SK-N-DZ (cell line): ENCODE data around the gene STAM.
A peak's percentile ranks its signal among the peaks of the same experiment; 100 is the strongest.

Experiments
- DNase-seq: peaks from one replicate; pipeline ENCODE4 v3.0.0-alpha.2; 2015; ENCODE audit warnings: low spot score

The STAM gene

DNA sequence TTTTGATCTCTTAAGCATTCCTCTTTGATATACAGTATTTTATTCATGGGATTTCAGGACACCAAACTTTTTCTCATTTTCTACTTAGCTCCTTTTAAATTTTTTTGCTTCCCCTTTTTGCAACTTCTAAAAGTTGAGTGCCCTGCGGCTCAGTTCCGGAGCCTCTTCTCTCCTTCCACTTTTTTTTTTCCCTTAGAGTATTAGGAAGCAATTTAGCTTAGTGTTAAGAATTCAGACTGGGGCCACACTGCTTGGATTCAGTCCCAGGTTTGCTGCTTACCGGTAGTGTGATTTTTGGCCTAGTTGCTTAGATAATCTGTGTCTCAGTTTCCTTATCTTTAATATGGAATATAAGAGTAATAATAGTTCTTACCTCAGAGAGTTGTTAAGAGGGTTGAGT is 3.4 kb downstream of the STAM start:
- DNase-seq: no peak

GRCh38 chr10:17648243-17649035 is 4.5 kb downstream of the STAM start:
- DNase-seq: no peak

DNA sequence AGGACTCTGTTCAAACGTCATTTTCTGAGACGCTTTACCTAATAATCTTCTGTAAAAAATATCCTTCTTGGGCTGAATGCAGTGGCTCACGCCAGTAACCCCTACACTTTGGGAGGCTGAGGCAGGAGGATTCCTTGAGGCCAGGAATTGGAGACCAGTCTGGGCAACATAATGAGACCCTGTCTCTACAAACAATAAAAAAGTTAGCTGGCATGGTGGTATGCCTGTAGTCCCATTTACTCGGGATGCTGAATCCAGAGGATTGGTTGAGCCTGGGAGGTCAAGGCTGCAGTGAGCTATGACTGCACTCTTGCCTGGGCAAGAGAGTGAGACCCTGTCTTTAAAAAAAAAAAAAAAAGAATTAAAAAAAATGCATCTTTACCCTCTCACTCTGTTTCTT is 5.1 kb downstream of the STAM start:
- DNase-seq: no peak

DNA sequence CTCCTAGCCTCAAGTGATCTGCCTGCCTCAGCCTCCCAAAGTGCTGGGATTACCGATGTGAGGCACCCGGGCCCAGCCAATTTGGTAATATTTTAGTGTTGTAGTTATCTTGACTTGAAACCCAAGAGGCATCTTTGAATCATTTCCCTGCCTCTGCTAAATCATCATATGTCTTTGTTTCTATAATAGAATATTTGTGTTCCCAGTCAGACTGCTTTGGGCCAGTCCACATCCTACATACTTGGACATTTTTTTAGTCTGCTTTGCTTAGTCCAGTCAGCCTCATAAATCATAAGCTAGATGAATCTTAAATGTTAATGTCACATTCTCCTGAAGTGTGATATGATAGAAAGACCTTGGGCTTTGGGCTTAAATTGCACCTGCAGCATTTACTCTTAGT is 5.9 kb downstream of the STAM start:
- no peak for DNase-seq

- DNase-seq: no peak
Observed at GRCh38 chr10:17650416-17650815, 6.5 kb downstream of the STAM start.

- no peak for DNase-seq
Observed at GRCh38 chr10:17651896-17652295, 7.9 kb downstream of the STAM start.

DNA sequence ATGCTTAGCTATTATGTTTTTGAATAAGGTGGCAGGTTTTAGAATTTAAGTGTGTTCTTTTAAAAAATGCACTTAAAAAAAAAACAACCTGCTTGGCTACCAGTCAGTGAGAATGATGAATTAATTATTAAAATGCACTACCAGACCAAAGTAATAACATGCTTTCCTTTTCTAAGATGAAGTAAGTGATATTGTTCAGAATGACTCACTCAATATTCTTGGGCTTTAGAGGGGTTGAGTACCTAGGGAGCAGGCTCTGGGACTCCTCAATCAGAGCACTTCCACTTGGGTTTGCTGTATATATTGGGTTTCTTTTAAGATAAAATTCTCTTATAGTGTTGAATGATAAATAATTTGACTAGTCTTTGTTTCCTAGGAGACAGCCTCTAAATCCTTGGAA is 8.6 kb downstream of the STAM start:
- DNase-seq: no peak

DNA sequence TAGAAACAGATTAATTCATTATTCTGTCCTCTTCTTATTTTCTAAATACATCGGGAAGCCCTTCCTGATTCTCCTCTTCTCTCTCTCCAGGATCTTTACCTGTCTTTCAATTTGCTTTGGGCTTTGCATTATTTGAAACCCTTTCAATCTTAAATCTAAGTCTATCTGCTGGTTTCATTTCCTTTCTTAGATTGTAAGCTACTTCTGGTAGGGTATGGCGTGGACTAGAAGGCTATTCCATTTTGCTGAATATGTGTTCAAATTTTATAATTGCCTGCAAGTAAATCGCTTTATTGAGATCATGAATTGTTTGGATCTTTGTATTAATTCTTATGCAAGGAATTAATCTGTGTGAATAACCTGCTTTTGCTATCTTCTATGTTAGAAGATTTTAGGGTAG is 11.1 kb downstream of the STAM start:
- no peak for DNase-seq

GRCh38 chr10:17655567-17656146 is 11.7 kb downstream of the STAM start:
- DNase-seq: peak; percentile 4

DNA sequence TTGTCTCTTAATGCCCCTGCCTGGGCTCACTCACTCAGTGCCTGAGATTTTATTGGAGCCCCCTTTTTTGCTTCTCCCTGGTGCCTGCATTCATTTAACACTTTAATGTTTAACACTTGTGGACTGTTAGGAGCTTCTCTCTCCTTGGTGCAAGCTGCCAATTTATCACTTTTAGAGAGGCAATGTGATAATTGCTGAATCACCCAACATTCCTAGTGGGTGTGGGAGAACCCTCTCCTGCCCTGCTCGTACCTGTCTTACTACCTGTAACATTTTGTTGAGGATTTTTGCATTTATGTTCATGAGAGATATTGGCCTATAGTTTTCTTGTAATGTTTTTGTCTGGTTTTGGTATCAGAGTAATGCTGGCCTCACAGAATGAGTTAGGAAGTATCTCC is 13.2 kb downstream of the STAM start:
- no peak for DNase-seq

DNA sequence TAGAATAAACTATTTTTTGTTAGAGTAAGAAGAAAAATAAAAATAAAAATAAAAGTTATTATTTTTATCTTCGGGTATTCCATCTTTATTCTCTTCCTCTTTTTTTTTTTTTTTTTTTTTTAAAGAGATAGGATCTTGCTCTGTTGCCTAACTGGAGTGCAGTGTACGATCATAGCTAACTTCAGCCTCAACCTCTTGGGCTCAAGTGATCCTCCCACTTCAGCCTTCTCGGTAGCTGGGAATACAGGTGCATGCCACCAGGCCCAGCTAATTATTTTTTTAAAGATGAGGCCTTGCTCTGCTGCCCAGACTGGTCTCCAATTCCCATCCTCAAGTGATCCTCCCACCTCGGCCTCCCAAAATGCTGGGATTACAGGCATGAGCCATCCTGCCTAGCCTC is 15.4 kb downstream of the STAM start:
- no peak for DNase-seq

- no peak for DNase-seq
Observed at GRCh38 chr10:17660921-17661320, 17.0 kb downstream of the STAM start.

- no peak for DNase-seq
Observed at GRCh38 chr10:17661510-17661909, 17.6 kb downstream of the STAM start.

GRCh38 chr10:17662193-17663138 is 18.5 kb downstream of the STAM start:
- no peak for DNase-seq

- no peak for DNase-seq
Observed at GRCh38 chr10:17663450-17663849, 19.5 kb downstream of the STAM start.

DNA sequence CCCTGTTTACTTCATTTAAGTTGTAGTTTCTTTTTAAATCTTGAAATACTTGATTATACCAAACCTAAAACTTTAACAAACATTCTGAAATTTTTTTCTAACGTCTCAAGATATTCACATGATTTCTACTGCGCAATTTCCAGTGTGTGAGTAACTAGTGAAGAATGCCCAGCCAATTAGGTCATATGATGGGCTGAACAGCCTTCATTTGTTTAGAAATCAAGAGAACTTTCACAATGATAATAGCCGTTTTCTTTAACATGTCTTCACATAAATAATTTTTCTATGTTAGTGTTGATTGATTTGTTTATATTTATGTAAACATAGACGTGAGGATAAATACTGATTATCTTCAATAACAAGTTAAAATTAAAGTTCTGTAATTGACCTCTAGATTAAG is 21.8 kb downstream of the STAM start:
- DNase-seq: no peak

DNA sequence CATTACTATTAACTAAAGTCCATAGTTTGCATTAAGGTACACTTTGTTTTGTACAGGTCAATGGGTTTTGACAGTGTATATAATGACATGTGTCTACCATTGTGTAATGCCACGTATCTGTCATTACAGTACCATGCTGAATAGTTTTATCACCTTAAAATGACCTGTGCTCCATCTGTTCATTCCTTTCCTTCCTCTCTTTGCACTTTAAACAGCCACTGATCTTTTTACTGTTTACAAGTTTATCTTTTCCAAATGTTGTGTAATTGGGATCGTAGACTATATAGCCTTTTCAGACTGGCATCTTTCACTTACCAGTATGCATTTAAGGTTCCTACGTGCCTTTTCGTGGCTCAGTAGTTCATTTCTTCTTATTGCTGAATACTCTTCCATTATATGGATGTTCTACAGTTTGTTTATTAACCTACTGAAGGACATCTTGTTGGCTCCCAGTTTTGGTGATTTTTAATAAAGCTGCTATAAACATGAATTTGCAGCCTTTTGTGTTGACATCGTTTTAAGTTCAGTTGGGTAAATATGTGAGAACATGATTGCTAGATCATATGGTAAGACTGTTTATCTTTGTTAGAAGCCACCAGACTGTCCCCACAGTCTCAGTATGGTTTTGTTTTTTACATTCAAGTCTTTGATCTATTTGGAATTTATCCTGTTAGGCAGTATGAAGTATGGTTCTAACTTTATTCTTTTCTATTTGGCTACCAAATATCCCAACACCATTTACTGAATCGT is 24.7 kb downstream of the STAM start:
- DNase-seq: no peak

GRCh38 chr10:17669185-17669872 is 25.4 kb downstream of the STAM start:
- no peak for DNase-seq

GRCh38 chr10:17671307-17671706 is 27.4 kb downstream of the STAM start:
- no peak for DNase-seq

GRCh38 chr10:17673471-17674061 is 29.6 kb downstream of the STAM start:
- no peak for DNase-seq

DNA sequence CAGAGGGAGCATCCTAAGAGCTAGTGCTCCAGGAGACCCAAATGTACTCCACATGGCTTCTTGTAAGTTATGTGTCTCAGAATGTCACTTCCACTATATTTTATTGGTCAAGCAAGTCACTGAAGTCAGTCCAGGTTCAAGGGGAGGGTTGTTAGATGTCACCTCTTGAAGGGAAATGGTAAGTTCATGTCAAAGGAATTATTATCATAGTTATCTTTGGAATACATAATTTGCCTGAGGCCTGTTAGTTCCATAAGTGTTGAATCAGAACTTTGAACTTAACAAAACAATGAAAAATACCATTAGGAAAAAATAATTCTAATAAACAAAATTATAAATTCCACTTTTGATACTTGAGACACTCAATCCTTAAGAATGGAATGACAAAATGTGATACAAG is 30.6 kb downstream of the STAM start:
- DNase-seq: no peak
